Body of pancreas (tissue), 4 donors: ENCODE results near the gene SLC26A11. TPM values are rescaled to one million over a fixed set of nuclear protein-coding genes. Genes with fewer than 3 reads are reported as not detected.
A peak's percentile ranks its signal among the peaks of the same experiment; 100 is the strongest.

Experiments
- ATAC-seq: fragments of 150-250 bp; one replicate; pipeline ENCODE4 v1.9.1; 2016
- DNase-seq, 4 donors: peaks; one replicate each; pipeline ENCODE4 v3.0.0-alpha.2; 2019
- H3K27ac ChIP-seq, 4 donors: fragments of 200-600 bp; sonication (generic); 1 replicate in 3 of 4; 2 replicates in 1 of 4; pipeline versions ENCODE4 v1.5.1 to v1.6.1; 2016 to 2019; ENCODE audit warnings: mild to moderate bottlenecking in 1 of 4, mixed read lengths in 1 of 4, moderate library complexity in 1 of 4
- H3K27me3 ChIP-seq, 2 donors: fragments of 200-600 bp; sonication (generic); one replicate each; pipeline ENCODE4 v1.6.0; 2016; ENCODE audit warnings: mild to moderate bottlenecking in 1 of 2
- H3K36me3 ChIP-seq, 2 donors: fragments of 200-600 bp; sonication (generic); replicated peaks in 1 of 2; 2 replicates each; pipeline ENCODE4 v1.5.1; 2016; ENCODE audit warnings: low read depth in 2 of 2; ENCODE audit not compliant: insufficient read depth in 1 of 2
- H3K4me1 ChIP-seq: fragments of 200-600 bp; sonication (generic); one replicate; pipeline ENCODE4 v1.6.0; 2016
- H3K4me3 ChIP-seq, 2 donors: fragments of 200-600 bp; sonication (generic); 1 replicate in 1 of 2; 2 replicates in 1 of 2; pipeline ENCODE4 v1.5.1; 2016 to 2019
- H3K9me3 ChIP-seq, 3 donors: fragments of 200-600 bp; sonication (generic); 1 replicate in 2 of 3; 2 replicates in 1 of 3; pipeline ENCODE4 v1.5.1; 2016
- POLR2A ChIP-seq, 3 donors: fragments of 450-650 bp; IDR thresholded peaks; one replicate each; pipeline ENCODE4 v1.6.1; 2016; ENCODE audit warnings: antibody characterized with exemption in 3 of 3, mild to moderate bottlenecking in 2 of 3
- WGBS, 2 donors: methylation state at CpG; one replicate each; pipeline ENCODE4 v1.1.5; 2017; 5-methylcytosine and 5-hydroxymethylcytosine counted together
- intact Hi-C: fragments of 100-400 bp; cut with DNase I; formaldehyde crosslinking; loops from one replicate; pipeline ENCODE4 v1.15.1; 2023
- total RNA-seq, 2 donors: library from RNA; depleted of rRNA; stranded (reverse); fragments of >200 nt; gene quantifications; one replicate each; pipeline ENCODE4 v1.1.0, GENCODE V29; 2016
- TF ChIP-seq, protein P1 (sequence below), 7 experiments: fragments of 450-650 bp in 4 of 7; fragments of 200-600 bp in 3 of 7; sonication (generic) in 3 of 7; IDR thresholded peaks; one replicate each; pipeline ENCODE4 v1.5.1; 2016 to 2019; ENCODE audit warnings: antibody characterized with exemption in 7 of 7

SLC26A11 gene
- total RNA-seq, 2 donors from 2014 or later, result 7.5 to 11.5 TPM

- Histone ChIP-seq H3K4me1 (peaks cover 12% of the 10 kb centered on the region), H3K27me3 (no peaks in the 10 kb centered on the region), H3K27ac (no peak overlapping the region), H3K36me3 (no peaks in the 10 kb centered on the region), H3K9me3 (no peaks in the 10 kb centered on the region), H3K4me3 (no peak overlapping the region)
- 91 to 100% methylated on average over 3 to 12 of the region's 12 CpGs for WGBS, 2 donors
- DNase-seq (no peak), ATAC-seq (no peak)
- no peak for TF ChIP-seq POLR2A (IDR thresholded peaks at IDR 0.05)
- TF ChIP-seq, protein P1, sequence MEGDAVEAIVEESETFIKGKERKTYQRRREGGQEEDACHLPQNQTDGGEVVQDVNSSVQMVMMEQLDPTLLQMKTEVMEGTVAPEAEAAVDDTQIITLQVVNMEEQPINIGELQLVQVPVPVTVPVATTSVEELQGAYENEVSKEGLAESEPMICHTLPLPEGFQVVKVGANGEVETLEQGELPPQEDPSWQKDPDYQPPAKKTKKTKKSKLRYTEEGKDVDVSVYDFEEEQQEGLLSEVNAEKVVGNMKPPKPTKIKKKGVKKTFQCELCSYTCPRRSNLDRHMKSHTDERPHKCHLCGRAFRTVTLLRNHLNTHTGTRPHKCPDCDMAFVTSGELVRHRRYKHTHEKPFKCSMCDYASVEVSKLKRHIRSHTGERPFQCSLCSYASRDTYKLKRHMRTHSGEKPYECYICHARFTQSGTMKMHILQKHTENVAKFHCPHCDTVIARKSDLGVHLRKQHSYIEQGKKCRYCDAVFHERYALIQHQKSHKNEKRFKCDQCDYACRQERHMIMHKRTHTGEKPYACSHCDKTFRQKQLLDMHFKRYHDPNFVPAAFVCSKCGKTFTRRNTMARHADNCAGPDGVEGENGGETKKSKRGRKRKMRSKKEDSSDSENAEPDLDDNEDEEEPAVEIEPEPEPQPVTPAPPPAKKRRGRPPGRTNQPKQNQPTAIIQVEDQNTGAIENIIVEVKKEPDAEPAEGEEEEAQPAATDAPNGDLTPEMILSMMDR (IDR thresholded peaks at IDR 0.05), result no peak
- intact Hi-C loops, result no loop called here
Observed at GRCh38 chr17:80182845-80183223, 37.4 kb upstream of the SLC26A11 start.

- intact Hi-C loops, result no loop called here
- ATAC-seq, result no peak
- TF ChIP-seq, protein P1 (IDR thresholded peaks at IDR 0.05), result no peak
- no peak for TF ChIP-seq POLR2A (IDR thresholded peaks at IDR 0.05)
- 64 to 74% methylated on average over 24 to 26 of the region's 26 CpGs for WGBS, 2 donors
- H3K27ac ChIP-seq, result no peak overlapping the region
- no peaks in the 10 kb centered on the region for H3K9me3 ChIP-seq
- peaks cover 16% of the 10 kb centered on the region for H3K4me1 ChIP-seq
- no peaks in the 10 kb centered on the region for H3K27me3 ChIP-seq
- H3K36me3 ChIP-seq, result no peaks in the 10 kb centered on the region
- DNase-seq, result no peak
- no peak overlapping the region for H3K4me3 ChIP-seq
Observed at GRCh38 chr17:80183581-80184422, 36.4 kb upstream of the SLC26A11 start.

DNA sequence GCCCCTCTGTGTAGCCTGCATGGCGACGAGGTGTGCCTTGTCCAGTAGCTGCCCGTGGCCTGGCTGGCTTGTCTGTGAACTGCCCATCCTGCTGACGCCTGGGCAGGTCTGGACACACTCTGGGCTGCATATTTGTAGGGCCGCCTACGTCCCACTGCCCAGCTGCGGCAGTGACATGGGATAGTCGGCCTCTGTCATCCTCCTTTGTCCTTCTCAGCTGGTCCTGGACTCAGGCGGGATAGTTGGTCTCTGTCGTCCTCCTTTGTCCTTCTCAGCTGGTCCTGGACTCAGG, 35.9 kb upstream of the SLC26A11 start:
- H3K9me3 ChIP-seq, result no peaks in the 10 kb centered on the region
- no peak for DNase-seq
- H3K4me3 ChIP-seq, result no peak overlapping the region
- WGBS, 2 donors, result 68% methylated on average over 10 of the region's 10 CpGs; no CpG with 5 or more reads in 1 of the 2 donors
- no peak overlapping the region for H3K27ac ChIP-seq
- no peak for ATAC-seq
- peaks cover 16% of the 10 kb centered on the region for H3K4me1 ChIP-seq
- H3K27me3 ChIP-seq, result no peaks in the 10 kb centered on the region
- intact Hi-C loops, result no loop called here
- no peaks in the 10 kb centered on the region for H3K36me3 ChIP-seq
- TF ChIP-seq POLR2A (IDR thresholded peaks at IDR 0.05), result no peak
- TF ChIP-seq, protein P1 (IDR thresholded peaks at IDR 0.05), result no peak

- TF ChIP-seq, protein P1 (IDR thresholded peaks at IDR 0.05), result no peak
- no peak for TF ChIP-seq POLR2A (IDR thresholded peaks at IDR 0.05)
- DNase-seq, result no peak
- no peak overlapping the region for H3K27ac ChIP-seq
- H3K27me3 ChIP-seq, result no peaks in the 10 kb centered on the region
- whole genome bisulfite sequencing, 2 donors, result 84 to 86% methylated on average over 5 to 9 of the region's 9 CpGs
- ATAC-seq, result no peak
- H3K9me3 ChIP-seq, result no peaks in the 10 kb centered on the region
- no peak overlapping the region for H3K4me3 ChIP-seq
- intact Hi-C loops, result no loop called here
- no peaks in the 10 kb centered on the region for H3K36me3 ChIP-seq
- H3K4me1 ChIP-seq, result peaks cover 16% of the 10 kb centered on the region
Observed at GRCh38 chr17:80185968-80186367, 34.3 kb upstream of the SLC26A11 start.

- Histone ChIP-seq H3K9me3 (no peaks in the 10 kb centered on the region), H3K4me3 (no peak overlapping the region), H3K27me3 (no peaks in the 10 kb centered on the region), H3K4me1 (peaks cover 16% of the 10 kb centered on the region), H3K27ac (peak overlapping the region in 2 of 4 donors; percentile 31 to 55), H3K36me3 (no peaks in the 10 kb centered on the region)
- WGBS, 2 donors, result 51 to 60% methylated on average over 16 of the region's 16 CpGs
- TF ChIP-seq, protein P1 (IDR thresholded peaks at IDR 0.05), result no peak
- no peak for TF ChIP-seq POLR2A (IDR thresholded peaks at IDR 0.05)
- intact Hi-C loops, result no loop called here
- peak; percentile 28 for ATAC-seq
- peak in 1 of 4 donors; percentile 38 for DNase-seq
Observed at GRCh38 chr17:80187090-80187489, 33.1 kb upstream of the SLC26A11 start.
